Neural cell (in vitro differentiated cells): Measurements from ENCODE around the gene FAM171A1.

ENCODE experiments used
- EP300 ChIP-seq: fragments of 450-650 bp; conservative IDR thresholded peaks from 2 replicates; pipeline ENCODE4 v1.6.1; 2014; ENCODE audit warnings: antibody characterized with exemption, mild to moderate bottlenecking, moderate library complexity; ENCODE audit not compliant: poor library complexity, severe bottlenecking
- EZH2 ChIP-seq: fragments of 200-600, 300-800 bp; shearing (Covaris generic), sonication (generic); IDR thresholded peaks from 2 replicates; pipeline ENCODE4 v1.6.1; 2014; ENCODE audit warnings: antibody characterized with exemption, low read length, borderline replicate concordance, mild to moderate bottlenecking; ENCODE audit not compliant: insufficient read depth, poor library complexity, severe bottlenecking
- MXI1 ChIP-seq: fragments of 450-650 bp; conservative IDR thresholded peaks from 2 replicates; pipeline ENCODE4 v1.6.1; 2014; ENCODE audit warnings: antibody characterized with exemption, mild to moderate bottlenecking; ENCODE audit not compliant: poor library complexity, severe bottlenecking
- POLR2AphosphoS5 ChIP-seq: IDR thresholded peaks from 2 replicates; pipeline ENCODE4 v1.6.1; 2012
- RAD21 ChIP-seq: fragments of 450-650 bp; conservative IDR thresholded peaks from 2 replicates; pipeline ENCODE4 v1.6.1; 2014; ENCODE audit warnings: antibody characterized with exemption, mild to moderate bottlenecking, moderate library complexity
- SMC3 ChIP-seq: fragments of 450-650 bp; conservative IDR thresholded peaks from 2 replicates; pipeline ENCODE4 v1.6.1; 2014; ENCODE audit warnings: antibody characterized with exemption, mild to moderate bottlenecking, moderate library complexity; ENCODE audit not compliant: poor library complexity
- TF ChIP-seq, protein P1 (sequence below): fragments of 450-650 bp; IDR thresholded peaks from 2 replicates; pipeline ENCODE4 v1.5.1; 2014; ENCODE audit warnings: antibody characterized with exemption, mild to moderate bottlenecking, moderate library complexity; ENCODE audit not compliant: poor library complexity, severe bottlenecking
- TF ChIP-seq, protein P2 (sequence below): IDR thresholded peaks from 2 replicates; pipeline ENCODE4 v1.6.1; 2012; ENCODE audit warnings: borderline replicate concordance

DNA sequence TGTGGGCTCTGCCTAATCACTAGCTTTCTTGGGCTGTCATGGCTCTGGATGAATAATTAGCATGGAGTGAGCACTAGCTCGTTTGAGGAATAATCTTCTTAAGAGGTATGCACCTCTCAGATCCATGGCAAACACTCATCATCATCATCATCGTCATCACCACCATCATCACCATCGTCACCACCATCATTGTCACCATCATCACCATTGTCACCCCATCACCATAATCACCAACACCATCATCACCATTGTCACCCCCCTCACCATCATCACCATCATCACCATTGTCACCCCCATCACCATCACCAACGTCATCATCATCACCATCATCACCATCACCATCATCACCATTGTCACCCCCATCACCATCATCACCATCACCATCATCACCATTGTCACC, 141.8 kb downstream of the FAM171A1 start:
- TF ChIP-seq, protein P1, sequence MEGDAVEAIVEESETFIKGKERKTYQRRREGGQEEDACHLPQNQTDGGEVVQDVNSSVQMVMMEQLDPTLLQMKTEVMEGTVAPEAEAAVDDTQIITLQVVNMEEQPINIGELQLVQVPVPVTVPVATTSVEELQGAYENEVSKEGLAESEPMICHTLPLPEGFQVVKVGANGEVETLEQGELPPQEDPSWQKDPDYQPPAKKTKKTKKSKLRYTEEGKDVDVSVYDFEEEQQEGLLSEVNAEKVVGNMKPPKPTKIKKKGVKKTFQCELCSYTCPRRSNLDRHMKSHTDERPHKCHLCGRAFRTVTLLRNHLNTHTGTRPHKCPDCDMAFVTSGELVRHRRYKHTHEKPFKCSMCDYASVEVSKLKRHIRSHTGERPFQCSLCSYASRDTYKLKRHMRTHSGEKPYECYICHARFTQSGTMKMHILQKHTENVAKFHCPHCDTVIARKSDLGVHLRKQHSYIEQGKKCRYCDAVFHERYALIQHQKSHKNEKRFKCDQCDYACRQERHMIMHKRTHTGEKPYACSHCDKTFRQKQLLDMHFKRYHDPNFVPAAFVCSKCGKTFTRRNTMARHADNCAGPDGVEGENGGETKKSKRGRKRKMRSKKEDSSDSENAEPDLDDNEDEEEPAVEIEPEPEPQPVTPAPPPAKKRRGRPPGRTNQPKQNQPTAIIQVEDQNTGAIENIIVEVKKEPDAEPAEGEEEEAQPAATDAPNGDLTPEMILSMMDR, result no peak
- TF ChIP-seq POLR2AphosphoS5, result no peak
- no peak for TF ChIP-seq EZH2
- TF ChIP-seq EP300, result no peak
- TF ChIP-seq, protein P2, sequence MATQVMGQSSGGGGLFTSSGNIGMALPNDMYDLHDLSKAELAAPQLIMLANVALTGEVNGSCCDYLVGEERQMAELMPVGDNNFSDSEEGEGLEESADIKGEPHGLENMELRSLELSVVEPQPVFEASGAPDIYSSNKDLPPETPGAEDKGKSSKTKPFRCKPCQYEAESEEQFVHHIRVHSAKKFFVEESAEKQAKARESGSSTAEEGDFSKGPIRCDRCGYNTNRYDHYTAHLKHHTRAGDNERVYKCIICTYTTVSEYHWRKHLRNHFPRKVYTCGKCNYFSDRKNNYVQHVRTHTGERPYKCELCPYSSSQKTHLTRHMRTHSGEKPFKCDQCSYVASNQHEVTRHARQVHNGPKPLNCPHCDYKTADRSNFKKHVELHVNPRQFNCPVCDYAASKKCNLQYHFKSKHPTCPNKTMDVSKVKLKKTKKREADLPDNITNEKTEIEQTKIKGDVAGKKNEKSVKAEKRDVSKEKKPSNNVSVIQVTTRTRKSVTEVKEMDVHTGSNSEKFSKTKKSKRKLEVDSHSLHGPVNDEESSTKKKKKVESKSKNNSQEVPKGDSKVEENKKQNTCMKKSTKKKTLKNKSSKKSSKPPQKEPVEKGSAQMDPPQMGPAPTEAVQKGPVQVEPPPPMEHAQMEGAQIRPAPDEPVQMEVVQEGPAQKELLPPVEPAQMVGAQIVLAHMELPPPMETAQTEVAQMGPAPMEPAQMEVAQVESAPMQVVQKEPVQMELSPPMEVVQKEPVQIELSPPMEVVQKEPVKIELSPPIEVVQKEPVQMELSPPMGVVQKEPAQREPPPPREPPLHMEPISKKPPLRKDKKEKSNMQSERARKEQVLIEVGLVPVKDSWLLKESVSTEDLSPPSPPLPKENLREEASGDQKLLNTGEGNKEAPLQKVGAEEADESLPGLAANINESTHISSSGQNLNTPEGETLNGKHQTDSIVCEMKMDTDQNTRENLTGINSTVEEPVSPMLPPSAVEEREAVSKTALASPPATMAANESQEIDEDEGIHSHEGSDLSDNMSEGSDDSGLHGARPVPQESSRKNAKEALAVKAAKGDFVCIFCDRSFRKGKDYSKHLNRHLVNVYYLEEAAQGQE, result no peak
- no peak for TF ChIP-seq RAD21
- no peak for TF ChIP-seq SMC3
- no peak for TF ChIP-seq MXI1
